PC-3 (cell line): ENCODE results near the gene RDH12. TPM values are rescaled to one million over a fixed set of nuclear protein-coding genes. Genes with fewer than 3 reads are reported as not detected.
"Not testable (repeated sequence)": the region's sequence is repeated elsewhere in the genome, so short reads cannot be mapped to it uniquely, and the experiment has no call there.

Experiments used
- ATAC-seq: fragments of 200-7000 bp; cut with Tn5 transposase; 2 replicates; pipeline ENCODE4 v1.9.1; 2020; ENCODE audit warnings: mild to moderate bottlenecking, moderate library complexity
- BruUV-seq: library from RNA; stranded (reverse); fragments of 400-500 nt; replicated peaks from 2 replicates; lab custom pipeline; 2021; lab: Mats Ljungman, UMichigan
- CTCF ChIA-PET: fragments of 300-600 bp; sonication (Branson Sonifier 250); formaldehyde crosslinking; loops from one replicate; lab custom pipeline; 2022; ENCODE audit warnings: antibody characterized with exemption; lab: Charles Lee
- POLR2A ChIA-PET: fragments of 300-600 bp; sonication (Branson Sonifier 250); formaldehyde crosslinking; loops from one replicate; lab custom pipeline; 2022; ENCODE audit warnings: antibody characterized with exemption; ENCODE audit not compliant: unreplicated experiment; lab: Charles Lee
- DNase-seq: peaks from one replicate; pipeline ENCODE4 v3.0.0-alpha.2; 2015
- H2AFZ ChIP-seq: fragments of 300-600 bp; sonication (generic); 2 replicates; pipeline ENCODE4 v1.6.0; 2016; ENCODE audit warnings: antibody characterized with exemption, low read length
- H3F3A ChIP-seq: fragments of 300-600 bp; sonication (generic); one replicate; pipeline ENCODE4 v1.6.0; 2017; ENCODE audit warnings: antibody characterized with exemption, low read length, control low read depth, mild to moderate bottlenecking; ENCODE audit not compliant: unreplicated experiment
- H3K27ac ChIP-seq: fragments of 300-600 bp; sonication (generic); 2 replicates; pipeline ENCODE4 v1.5.1; 2016; ENCODE audit warnings: mild to moderate bottlenecking, low read length
- H3K27me3 ChIP-seq: fragments of 300-600 bp; sonication (generic); 2 replicates; pipeline ENCODE4 v1.6.1; 2016; ENCODE audit warnings: low read length, mixed read lengths
- H3K36me3 ChIP-seq: fragments of 300-600 bp; sonication (generic); 2 replicates; pipeline ENCODE4 v1.6.1; 2016; ENCODE audit warnings: low read depth, mixed run types, low read length, mixed read lengths
- H3K4me1 ChIP-seq: fragments of 300-600 bp; sonication (generic); 2 replicates; pipeline ENCODE4 v1.5.1; 2016; ENCODE audit warnings: low read length; ENCODE audit not compliant: insufficient read depth
- H3K4me2 ChIP-seq: fragments of 300-600 bp; sonication (generic); 2 replicates; pipeline ENCODE4 v1.6.0; 2016; ENCODE audit warnings: low read length
- H3K4me3 ChIP-seq: fragments of 300-600 bp; sonication (generic); 2 replicates; pipeline ENCODE4 v1.5.1; 2016; ENCODE audit warnings: mild to moderate bottlenecking, low read length, mixed read lengths
- H3K79me2 ChIP-seq: fragments of 300-600 bp; sonication (generic); 2 replicates; pipeline ENCODE4 v1.6.1; 2017; ENCODE audit warnings: low read length, mixed read lengths
- H3K9ac ChIP-seq: fragments of 300-600 bp; sonication (generic); 2 replicates; pipeline ENCODE4 v1.6.0; 2016; ENCODE audit warnings: mild to moderate bottlenecking, low read length
- H3K9me2 ChIP-seq: fragments of 300-600 bp; sonication (generic); replicated peaks from 2 replicates; pipeline ENCODE4 v1.6.1; 2016; ENCODE audit warnings: mixed run types, low read length, mixed read lengths
- H3K9me3 ChIP-seq: fragments of 300-600 bp; sonication (generic); 2 replicates; pipeline ENCODE4 v1.6.1; 2016; ENCODE audit warnings: low read length, mixed read lengths
- H4K20me1 ChIP-seq: fragments of 300-600 bp; sonication (generic); 2 replicates; pipeline ENCODE4 v1.6.1; 2016; ENCODE audit warnings: low read length, mixed read lengths
- CTCF ChIP-seq: fragments of 300-600 bp; sonication (generic); conservative IDR thresholded peaks from 2 replicates; pipeline ENCODE4 v1.5.1; 2017; ENCODE audit warnings: antibody characterized with exemption, low read depth, mild to moderate bottlenecking, low read length
- EZH2 ChIP-seq: fragments of 300-600 bp; sonication (generic); IDR thresholded peaks from one replicate; pipeline ENCODE4 v1.6.1; 2017; ENCODE audit warnings: antibody characterized with exemption, mild to moderate bottlenecking, low read length; ENCODE audit not compliant: unreplicated experiment
- EZH2phosphoT487 ChIP-seq: fragments of 300-600 bp; sonication (generic); IDR thresholded peaks from 2 replicates; pipeline ENCODE4 v1.6.1; 2018; ENCODE audit warnings: mild to moderate bottlenecking, antibody characterized with exemption, low read length, borderline replicate concordance
- intact Hi-C: fragments of 100-400 bp; cut with micrococcal nuclease; formaldehyde crosslinking; loops from 2 replicates; pipeline ENCODE4 v1.9.0; 2023
- total RNA-seq: library from RNA; depleted of rRNA; stranded (reverse); fragments of >200 nt; gene quantifications from 2 replicates; pipeline ENCODE4 v1.2.3, GENCODE V29; 2014

Gene RDH12
- total RNA-seq, 1 experiment from 2014 or later: not detected

DNA sequence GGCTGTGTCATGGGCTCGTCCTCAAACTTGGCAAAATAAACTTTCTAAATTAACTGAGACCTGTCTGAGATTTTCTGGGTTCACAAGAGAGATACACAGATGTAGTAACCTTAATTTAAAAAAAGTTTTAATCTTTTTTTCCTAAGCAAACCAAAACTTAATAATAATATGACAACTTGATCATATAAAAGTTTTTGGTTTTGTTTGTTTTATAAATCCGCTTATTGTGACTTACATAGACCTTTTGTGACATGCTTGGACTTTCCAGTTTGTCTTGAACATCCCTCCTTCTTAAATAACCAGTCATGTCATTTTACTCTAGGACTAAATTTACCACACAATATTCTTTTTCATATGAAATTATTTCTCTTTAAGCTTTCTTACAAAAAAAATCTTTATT is 8.5 kb downstream of the RDH12 start:
- Histone ChIP-seq H3K9ac (no peak overlapping the region), H3K4me3 (no peak overlapping the region), H3K79me2 (no peaks in the 10 kb centered on the region), H3K27ac (no peak overlapping the region), H4K20me1 (no peaks in the 10 kb centered on the region), H3K36me3 (no peaks in the 10 kb centered on the region; the same call in 1 of the 2 replicates), H3K4me1 (peaks cover 2% of the 10 kb centered on the region; the same call in 1 of the 2 replicates), H3K9me3 (peaks cover 20% of the 10 kb centered on the region), H2AFZ (no peak overlapping the region), H3K27me3 (no peaks in the 10 kb centered on the region), H3F3A (no peaks in the 10 kb centered on the region), H3K4me2 (no peak overlapping the region), H3K9me2 (no peaks in the 10 kb centered on the region)
- TF ChIP-seq EZH2phosphoT487: no peak
- no peak for TF ChIP-seq EZH2
- TF ChIP-seq CTCF: no peak
- DNase-seq: peak; percentile 24
- ChIA-PET POLR2A (no interaction called here), CTCF (interaction anchor here (0.7 kb wide), 1 partner anchor 9 kb away, joined by 4 read pairs; no protein-coding TSS in a partner anchor)
- no TSS peak for BruUV-seq
- intact Hi-C loops: no loop called here
- ATAC-seq: no peak

GRCh38 chr14:67717048-67717447 is 15.4 kb downstream of the RDH12 start:
- Histone ChIP-seq H3K36me3 (no peaks in the 10 kb centered on the region), H3K27me3 (no peaks in the 10 kb centered on the region), H3K9ac (no peak overlapping the region), H4K20me1 (no peaks in the 10 kb centered on the region), H3K4me2 (no peak overlapping the region), H2AFZ (no peak overlapping the region), H3K27ac (no peak overlapping the region), H3K79me2 (no peaks in the 10 kb centered on the region), H3K4me3 (no peak overlapping the region), H3K9me2 (no peaks in the 10 kb centered on the region), H3F3A (no peaks in the 10 kb centered on the region), H3K4me1 (no peaks in the 10 kb centered on the region), H3K9me3 (no peaks in the 10 kb centered on the region)
- ATAC-seq: no peak
- TF ChIP-seq EZH2 (no peak), EZH2phosphoT487 (no peak), CTCF (no peak)
- ChIA-PET POLR2A (no interaction called here), CTCF (no interaction called here)
- DNase-seq: no peak
- intact Hi-C loops: no loop called here
- BruUV-seq: no TSS peak

GRCh38 chr14:67718265-67718664 is 16.6 kb downstream of the RDH12 start:
- H3K36me3 ChIP-seq: no peaks in the 10 kb centered on the region
- no peak overlapping the region for H2AFZ ChIP-seq
- POLR2A ChIA-PET: no interaction called here
- DNase-seq (no peak), ATAC-seq (no peak)
- CTCF ChIA-PET: no interaction called here
- no peak overlapping the region for H3K4me3 ChIP-seq
- H4K20me1 ChIP-seq: no peaks in the 10 kb centered on the region
- H3K9ac ChIP-seq: no peak overlapping the region
- no peaks in the 10 kb centered on the region for H3K4me1 ChIP-seq
- no TSS peak for BruUV-seq
- intact Hi-C loops: no loop called here
- H3K27me3 ChIP-seq: no peaks in the 10 kb centered on the region
- no peak for TF ChIP-seq CTCF
- no peak overlapping the region for H3K27ac ChIP-seq
- H3K9me2 ChIP-seq: no peaks in the 10 kb centered on the region
- H3F3A ChIP-seq: no peaks in the 10 kb centered on the region
- no peak overlapping the region for H3K4me2 ChIP-seq
- no peaks in the 10 kb centered on the region for H3K9me3 ChIP-seq
- no peaks in the 10 kb centered on the region for H3K79me2 ChIP-seq

DNA sequence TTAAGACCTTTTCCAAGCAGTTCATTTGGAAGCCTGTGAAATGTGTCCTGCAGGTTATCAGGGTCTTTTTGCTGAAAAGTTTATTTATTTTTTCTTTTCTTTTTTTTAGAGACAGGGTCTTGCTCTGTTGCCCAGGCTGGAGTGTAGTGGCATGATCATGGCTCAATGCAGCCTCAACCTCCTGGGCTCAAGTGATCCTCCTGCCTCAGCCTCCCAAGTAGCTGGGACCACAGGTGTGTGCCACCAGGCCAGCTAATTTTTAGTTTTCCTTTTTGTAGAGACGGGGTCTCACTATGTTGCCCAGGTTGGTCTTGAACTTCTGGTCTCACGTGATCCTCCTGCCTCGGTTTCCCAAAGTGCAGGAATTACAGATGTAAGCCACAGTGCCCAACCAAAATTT is 17.7 kb downstream of the RDH12 start:
- CTCF ChIA-PET, H3K9me2 ChIP-seq, H3K27me3 ChIP-seq, H3K9ac ChIP-seq, BruUV-seq, H3K9me3 ChIP-seq, H3K4me2 ChIP-seq, H3F3A ChIP-seq, H3K79me2 ChIP-seq, H2AFZ ChIP-seq, H3K4me3 ChIP-seq, intact Hi-C loops, DNase-seq, H3K4me1 ChIP-seq, ATAC-seq, H3K36me3 ChIP-seq, H3K27ac ChIP-seq, H4K20me1 ChIP-seq: not testable (repeated sequence)
- POLR2A ChIA-PET: interaction anchor here (0.6 kb wide), 1 partner anchor 468 kb away, joined by 5 read pairs; no protein-coding TSS in a partner anchor
